Testis (tissue), 3 donors: ENCODE measurements around the gene CDH12. TPM values are rescaled to one million over a fixed set of nuclear protein-coding genes. Genes with fewer than 3 reads are reported as not detected.

Experiments
- DNase-seq: peaks from one replicate; pipeline ENCODE4 v3.0.0-alpha.2; 2019
- H3K27ac ChIP-seq, 2 donors: fragments of 200-600 bp; sonication (generic); one replicate each; pipeline ENCODE4 v1.5.1; 2019
- H3K27me3 ChIP-seq: fragments of 200-600 bp; sonication (generic); one replicate; pipeline ENCODE4 v1.5.1; 2019
- H3K36me3 ChIP-seq: fragments of 200-600 bp; sonication (generic); one replicate; pipeline ENCODE4 v1.5.1; 2017; ENCODE audit warnings: low read depth; ENCODE audit errors: missing control alignments
- H3K4me1 ChIP-seq: fragments of 200-600 bp; sonication (generic); one replicate; pipeline ENCODE4 v1.5.1; 2019
- H3K4me3 ChIP-seq, 2 donors: fragments of 200-600 bp; sonication (generic); one replicate each; pipeline ENCODE4 v1.5.1; 2017 to 2019
- H3K9me3 ChIP-seq: fragments of 200-600 bp; sonication (generic); one replicate; pipeline ENCODE4 v1.5.1; 2017
- CTCF ChIP-seq, 3 experiments: fragments of 450-650 bp in 2 of 3; fragments of 200-600 bp in 1 of 3; sonication (generic) in 1 of 3; IDR thresholded peaks; one replicate each; pipeline ENCODE4 v1.5.1; 2016 to 2019; ENCODE audit warnings: antibody characterized with exemption in 3 of 3, mild to moderate bottlenecking in 2 of 3, moderate library complexity in 1 of 3
- POLR2A ChIP-seq: fragments of 450-650 bp; IDR thresholded peaks from one replicate; pipeline ENCODE4 v1.6.1; 2017; ENCODE audit warnings: antibody characterized with exemption, mild to moderate bottlenecking, moderate library complexity
- WGBS, 2 donors: methylation state at CpG; one replicate each; pipeline ENCODE4 v1.1.5; 2018; 5-methylcytosine and 5-hydroxymethylcytosine counted together
- intact Hi-C: fragments of 100-400 bp; cut with DNase I; formaldehyde crosslinking; loops from one replicate; pipeline ENCODE4 v1.15.1; 2023; ENCODE audit warnings: low total_unique reads
- polyA plus RNA-seq: library from polyadenylated mRNA; stranded (reverse); fragments of 350-450 nt; fragmentation: Illumina TruSeq; extraction: RNeasy Lipid Tissue Mini Kit (QIAGEN cat#74804); gene quantifications from one replicate; pipeline ENCODE4 v1.2.3, GENCODE V29; 2014; ENCODE audit warnings: low read depth, low replicate concordance; ENCODE audit not compliant: insufficient read depth
- total RNA-seq, 2 donors: library from RNA; depleted of rRNA; stranded (reverse); fragments of >200 nt; gene quantifications; one replicate each; pipeline ENCODE4 v1.2.3, GENCODE V29; 2016

The CDH12 gene
- total and polyA plus RNA-seq, 3 donors from 2014 or later, result 0.87 to 2.3 (median 2.3) TPM

- Histone ChIP-seq H3K27me3 (no peaks in the 10 kb centered on the region), H3K4me3 (no peak overlapping the region), H3K36me3 (no peaks in the 10 kb centered on the region), H3K4me1 (no peaks in the 10 kb centered on the region), H3K27ac (no peak overlapping the region), H3K9me3 (no peaks in the 10 kb centered on the region)
- no peak for DNase-seq
- intact Hi-C loops, result no loop called here
- no peak for TF ChIP-seq CTCF (IDR thresholded peaks at IDR 0.05)
- no peak for TF ChIP-seq POLR2A
- WGBS, 2 donors, result 85 to 91% methylated on average over 1 of the region's 1 CpG
These were observed 256.7 kb downstream of the CDH12 start for GRCh38 chr5:22596404-22596970.

GRCh38 chr5:22594491-22594890 lies 258.7 kb downstream of the CDH12 start:
- WGBS, 2 donors, result 72 to 74% methylated on average over 2 of the region's 2 CpGs
- Histone ChIP-seq H3K27ac (no peak overlapping the region), H3K4me3 (no peak overlapping the region), H3K4me1 (no peaks in the 10 kb centered on the region), H3K36me3 (no peaks in the 10 kb centered on the region), H3K9me3 (no peaks in the 10 kb centered on the region), H3K27me3 (no peaks in the 10 kb centered on the region)
- intact Hi-C loops, result no loop called here
- DNase-seq, result no peak
- no peak for TF ChIP-seq CTCF (IDR thresholded peaks at IDR 0.05)
- TF ChIP-seq POLR2A, result no peak

GRCh38 chr5:22593592-22593991 lies 259.6 kb downstream of the CDH12 start:
- no peak overlapping the region for H3K27ac ChIP-seq
- TF ChIP-seq POLR2A, result no peak
- TF ChIP-seq CTCF (IDR thresholded peaks at IDR 0.05), result no peak
- H3K4me3 ChIP-seq, result no peak overlapping the region
- no peaks in the 10 kb centered on the region for H3K9me3 ChIP-seq
- intact Hi-C loops, result no loop called here
- H3K36me3 ChIP-seq, result no peaks in the 10 kb centered on the region
- H3K4me1 ChIP-seq, result no peaks in the 10 kb centered on the region
- no peak for DNase-seq
- 75 to 87% methylated on average over 1 of the region's 1 CpG for WGBS, 2 donors
- no peaks in the 10 kb centered on the region for H3K27me3 ChIP-seq

GRCh38 chr5:22591461-22591860 lies 261.7 kb downstream of the CDH12 start:
- H3K36me3 ChIP-seq, result no peaks in the 10 kb centered on the region
- intact Hi-C loops, result no loop called here
- no peak overlapping the region for H3K27ac ChIP-seq
- H3K9me3 ChIP-seq, result no peaks in the 10 kb centered on the region
- H3K4me3 ChIP-seq, result no peak overlapping the region
- no peak for TF ChIP-seq POLR2A
- TF ChIP-seq CTCF (IDR thresholded peaks at IDR 0.05), result no peak
- DNase-seq, result no peak
- no peaks in the 10 kb centered on the region for H3K4me1 ChIP-seq
- H3K27me3 ChIP-seq, result no peaks in the 10 kb centered on the region

GRCh38 chr5:22590677-22591268 lies 262.4 kb downstream of the CDH12 start:
- no peak overlapping the region for H3K4me3 ChIP-seq
- no peaks in the 10 kb centered on the region for H3K4me1 ChIP-seq
- H3K36me3 ChIP-seq, result no peaks in the 10 kb centered on the region
- 76% methylated on average over 4 of the region's 4 CpGs for WGBS, 2 donors
- no peaks in the 10 kb centered on the region for H3K27me3 ChIP-seq
- TF ChIP-seq POLR2A (no peak), CTCF (IDR thresholded peaks at IDR 0.05) (no peak)
- DNase-seq, result no peak
- no peaks in the 10 kb centered on the region for H3K9me3 ChIP-seq
- intact Hi-C loops, result no loop called here
- no peak overlapping the region for H3K27ac ChIP-seq
